Measurements from ENCODE around the gene EMILIN3.

DNA sequence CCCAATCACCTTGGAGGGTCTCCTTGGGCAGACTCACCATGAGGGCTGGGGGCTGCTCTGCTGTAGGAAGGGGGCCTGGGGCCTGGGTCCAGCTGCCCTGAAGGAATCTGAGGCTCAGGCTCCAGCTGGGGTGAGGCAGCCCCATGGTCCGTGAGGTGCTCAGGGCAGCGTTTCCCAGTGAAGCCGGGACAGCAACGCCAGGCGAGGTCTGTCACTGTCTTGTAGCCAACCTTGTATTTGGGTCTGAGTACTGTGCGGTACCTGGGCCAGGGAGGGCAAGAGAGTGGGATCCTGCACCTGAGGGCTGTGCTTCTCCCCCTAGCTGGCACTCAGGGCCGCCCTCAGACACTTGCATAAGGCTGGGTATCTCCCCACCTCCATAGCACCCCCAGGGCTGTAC, 3.0 kb downstream of the EMILIN3 start:
- no peak for TF ChIP-seq POLR2A (IDR thresholded peaks at IDR 0.05; ENCODE audit: low read depth, low read length)
- TF ChIP-seq POU2F2 (IDR thresholded peaks at IDR 0.05; ENCODE audit: low read depth, low read length), result no peak
- TF ChIP-seq POLR2AphosphoS5 (IDR thresholded peaks at IDR 0.05; ENCODE audit: low read depth, low read length), result no peak
- TF ChIP-seq TAF1 (IDR thresholded peaks at IDR 0.05; ENCODE audit: low read depth, low read length), result no peak
- no peak for TF ChIP-seq SPI1 (IDR thresholded peaks at IDR 0.05; ENCODE audit: low read depth, low read length)
- no peak for TF ChIP-seq PAX5 (IDR thresholded peaks at IDR 0.05; ENCODE audit: insufficient read depth, low read length, severe bottlenecking)
